GM21447 (cell line): ENCODE data around the gene TRAK1.

Source experiments
- ATAC-seq: cut with Tn5 transposase; IDR thresholded peaks from one replicate; pipeline ENCODE4 v1.9.1; 2021; ENCODE audit not compliant: unreplicated experiment

TRAK1 gene

DNA sequence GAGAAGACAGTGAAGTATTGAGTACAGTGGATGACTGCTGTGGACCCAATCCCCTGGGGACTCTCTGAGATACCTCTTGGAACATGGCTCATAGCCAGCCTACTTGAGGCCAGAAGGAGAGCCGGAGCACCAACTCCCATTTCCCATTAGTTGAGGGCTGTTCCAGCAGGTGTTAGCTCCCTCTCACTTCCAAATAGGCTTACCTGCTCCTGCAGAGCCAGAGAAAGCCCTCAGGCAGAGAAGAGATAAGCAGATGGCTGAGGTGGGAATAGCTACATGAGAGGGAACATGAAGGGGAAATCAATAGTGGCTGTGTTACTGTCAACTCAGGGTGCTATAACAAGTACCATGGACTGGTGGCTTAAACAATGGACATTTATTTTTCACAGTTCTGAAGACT, 179.4 kb downstream of the TRAK1 start:
- ATAC-seq: no peak

DNA sequence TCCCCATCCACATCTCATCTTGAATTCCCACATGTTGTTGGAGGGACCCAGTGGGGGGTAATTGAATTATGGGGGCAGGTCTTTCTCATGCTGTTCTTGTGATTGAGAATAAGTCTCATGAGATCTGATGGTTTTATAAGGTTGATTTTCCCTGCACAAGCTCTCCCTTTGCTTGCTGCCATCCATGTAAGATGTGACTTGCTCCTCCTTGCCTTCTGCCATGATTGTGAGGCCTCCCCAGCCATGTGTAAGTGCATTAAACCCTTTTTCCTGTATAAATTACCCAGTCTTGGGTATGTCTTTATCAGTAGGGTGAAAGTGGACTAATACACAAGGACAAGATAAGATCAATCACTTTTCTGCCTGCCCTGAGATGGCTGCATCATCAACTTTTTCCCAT, 180.6 kb downstream of the TRAK1 start:
- ATAC-seq: no peak

DNA sequence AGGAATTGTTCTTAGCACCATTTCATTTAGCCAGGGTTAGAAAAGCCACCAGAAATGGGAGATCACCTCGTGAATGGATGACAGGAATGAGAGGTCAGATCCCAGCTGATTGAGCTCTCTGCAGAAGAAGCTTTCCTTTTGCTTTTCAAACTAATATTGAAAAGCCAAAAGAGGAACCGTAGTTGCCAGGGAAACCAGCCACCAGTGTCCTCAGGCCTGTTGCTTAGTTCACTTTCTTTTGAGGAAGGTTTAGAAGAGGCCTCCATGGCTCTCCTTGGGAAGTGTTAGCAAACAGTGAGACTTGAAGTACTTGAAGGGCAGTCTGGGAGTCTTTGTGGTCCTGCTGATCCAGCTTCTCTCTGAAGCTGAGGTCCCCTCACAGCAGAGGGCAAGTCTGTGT, 182.2 kb downstream of the TRAK1 start:
- ATAC-seq: no peak

- ATAC-seq: no peak
Measured at GRCh38 chr3:42274266-42274665, 183.1 kb downstream of the TRAK1 start.

GRCh38 chr3:42275217-42275616, 184.1 kb downstream of the TRAK1 start:
- ATAC-seq: no peak
